Midbrain (tissue), 1 donor: ENCODE results near the gene FAM131A.

ENCODE experiments used
- DNase-seq: peaks from one replicate; lab custom pipeline; 2025; lab: John Stamatoyannopoulos, UW

FAM131A gene

DNA sequence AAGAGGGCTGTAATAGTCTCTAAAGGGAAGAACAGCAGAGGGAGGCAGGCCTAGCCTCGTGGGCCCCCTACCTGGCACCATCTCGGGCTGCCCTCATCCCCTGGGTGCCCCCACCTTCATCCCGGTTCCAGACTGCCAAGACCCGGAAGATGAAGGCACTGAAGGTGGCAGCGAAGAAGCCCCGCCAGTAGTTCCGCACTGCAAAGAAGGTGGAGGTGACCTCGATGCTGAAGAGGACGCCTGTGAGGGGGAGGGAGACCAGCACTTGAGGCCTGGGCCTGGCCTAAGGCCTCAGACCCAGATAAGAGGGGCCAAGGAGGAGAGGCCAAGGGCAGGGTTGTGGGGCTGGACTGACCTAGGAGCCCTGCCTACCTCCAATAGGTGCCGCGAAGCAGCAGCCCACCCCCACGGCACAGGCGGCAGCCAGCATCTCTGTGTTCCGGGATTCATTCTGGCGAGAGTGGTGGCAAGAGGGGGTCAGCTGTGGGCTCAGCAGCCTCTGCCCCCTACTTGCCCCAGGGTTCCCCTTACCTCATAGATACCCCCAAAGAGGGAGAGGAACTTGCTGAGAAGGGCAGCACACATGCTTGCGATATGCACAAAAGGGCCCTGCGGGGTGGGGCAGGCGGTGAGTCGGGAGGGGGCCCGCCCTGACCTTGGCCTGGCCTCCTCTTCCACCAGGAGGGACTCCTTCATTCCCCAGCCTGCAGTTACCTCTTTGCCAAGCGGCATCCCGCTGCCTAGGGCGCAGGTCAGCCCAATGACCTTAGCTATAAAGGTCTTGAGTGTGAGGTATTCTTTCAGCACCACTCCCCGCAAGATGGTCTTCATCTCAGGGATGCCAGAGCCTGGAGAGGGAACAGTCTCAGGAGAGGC is 20.1 kb downstream of the FAM131A start:
- no peak for DNase-seq

DNA sequence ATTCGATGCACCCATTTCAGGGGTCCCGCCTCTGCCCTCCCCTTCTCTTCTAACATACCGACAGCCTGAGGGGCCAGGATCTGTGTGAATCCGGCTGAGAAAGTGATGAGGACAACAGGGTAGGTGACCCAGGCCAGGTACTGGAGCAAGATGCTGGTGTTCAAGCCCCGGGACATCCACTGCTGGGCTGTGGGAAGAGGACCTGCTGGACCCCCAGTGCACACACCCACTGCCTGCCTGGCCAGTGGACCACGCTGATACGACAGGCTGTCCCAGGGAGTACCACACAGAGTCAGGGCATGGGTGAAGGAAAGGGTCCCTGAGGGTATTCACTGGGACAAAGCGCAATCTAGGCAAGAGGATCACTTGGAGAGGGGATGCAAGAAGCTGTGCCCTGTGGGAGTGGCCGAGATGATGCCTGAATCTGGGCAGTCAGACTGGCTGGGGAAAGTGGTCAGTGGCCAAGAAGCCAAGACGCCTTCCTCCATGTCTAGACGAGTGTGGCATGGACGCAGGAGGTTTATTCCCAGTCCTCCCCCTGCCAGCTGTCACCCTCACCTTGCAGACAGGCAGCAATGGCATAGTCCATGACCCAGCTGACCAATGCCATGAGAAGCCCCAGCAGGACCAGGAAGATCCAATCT is 20.8 kb downstream of the FAM131A start:
- DNase-seq, result no peak

DNA sequence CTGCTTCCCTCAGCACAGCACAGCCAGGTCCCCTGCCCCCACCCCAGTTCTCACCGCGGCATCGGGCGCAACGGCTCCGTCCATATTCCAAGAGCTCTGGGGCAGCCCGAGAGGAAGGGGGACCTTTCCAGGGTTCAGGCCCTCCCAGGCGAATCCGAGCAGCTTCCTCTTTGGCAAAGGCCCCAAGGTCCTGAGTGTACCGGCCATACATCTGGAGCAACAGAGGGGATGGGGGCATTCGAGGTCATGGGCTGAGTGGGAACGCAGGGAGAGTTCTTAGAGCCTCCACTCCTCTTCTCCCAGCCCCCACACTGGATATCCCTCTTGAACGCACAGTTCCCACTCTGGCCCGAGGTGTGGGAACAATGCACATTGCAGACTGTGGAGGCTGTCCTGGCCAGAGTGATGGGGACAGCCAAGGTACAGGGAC is 21.5 kb downstream of the FAM131A start:
- DNase-seq, result no peak

DNA sequence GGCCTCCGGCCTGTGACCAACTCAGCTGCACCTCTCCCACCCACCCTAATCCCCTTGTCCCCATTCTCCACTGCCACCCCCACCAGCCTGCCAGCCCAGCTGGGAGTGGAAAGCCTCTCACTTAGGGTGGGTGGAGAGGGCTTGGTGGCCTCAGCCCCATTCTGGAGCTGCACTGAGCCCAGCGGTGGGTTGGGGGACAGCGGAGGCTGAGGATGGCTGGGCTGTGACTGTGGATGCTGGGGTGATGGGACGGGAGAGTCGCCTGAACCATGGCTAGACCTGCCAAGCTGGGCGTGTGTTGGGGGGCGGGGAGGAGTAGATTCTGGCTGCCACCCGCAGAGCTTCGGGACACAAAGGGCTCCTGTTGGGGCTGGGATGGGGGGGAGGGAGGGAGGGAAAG is 22.2 kb downstream of the FAM131A start:
- DNase-seq, result peak; percentile 69

GRCh38 chr3:184360070-184360928 is 22.9 kb downstream of the FAM131A start:
- DNase-seq, result peak; percentile 57

DNA sequence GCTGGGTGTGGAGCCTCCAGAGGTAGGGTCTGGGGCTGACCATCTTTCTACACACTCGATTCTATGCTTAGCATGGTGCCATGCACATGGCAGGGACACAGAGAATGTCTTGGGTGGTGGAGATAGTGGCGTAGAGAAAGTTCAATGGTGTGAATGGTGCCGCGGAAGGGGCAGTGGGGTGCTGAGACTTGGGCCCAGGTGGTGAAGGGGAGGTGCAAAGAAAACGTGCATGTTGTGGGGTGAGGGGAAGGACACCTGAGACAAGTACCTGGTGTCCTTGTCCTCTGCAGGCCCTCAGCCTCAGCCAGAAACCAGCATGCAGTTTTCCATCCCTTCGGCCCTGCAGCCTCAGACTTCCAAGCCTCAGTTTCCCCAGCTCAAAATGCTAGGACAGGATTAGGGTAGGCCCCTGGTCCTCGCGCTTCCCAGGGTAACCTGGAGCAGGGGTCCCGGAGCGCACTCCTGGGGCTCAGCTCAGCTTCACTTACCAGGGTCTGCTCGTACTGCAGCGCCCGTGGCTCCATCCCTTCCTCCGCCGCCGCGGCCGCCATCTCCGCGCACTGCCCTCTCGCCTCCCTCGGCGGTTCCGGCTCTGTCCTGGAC is 23.6 kb downstream of the FAM131A start:
- DNase-seq, result no peak

DNA sequence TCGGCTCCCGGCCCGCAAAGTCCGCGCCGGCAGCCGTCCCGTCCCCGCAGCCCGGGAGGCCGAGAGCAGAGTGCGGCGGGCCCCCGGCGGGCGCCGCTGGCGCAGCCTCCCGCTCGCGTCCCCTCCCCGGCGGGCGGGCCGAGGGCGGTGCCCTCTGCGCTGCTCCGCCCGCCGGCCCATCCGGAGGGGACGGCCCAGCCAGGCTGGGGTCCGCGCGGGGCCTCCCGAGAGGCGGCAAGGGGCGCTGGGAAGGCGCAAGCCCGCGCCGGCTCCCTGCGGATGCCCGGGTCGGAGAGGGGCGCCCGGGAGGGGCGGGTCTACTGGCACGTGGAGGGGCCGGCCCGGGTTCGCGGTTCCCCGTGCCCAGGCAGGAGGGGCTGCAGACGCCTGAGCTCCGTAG is 24.1 kb downstream of the FAM131A start, which contains the start of the genes CLCN2 and POLR2H:
TSS of gene CLCN2 (minus strand) at position 74 of the 400 bp plus-strand sequence. CDS start 126 bp downstream, outside the sequence.
TSS of gene POLR2H (plus strand) at position 179 of the 400 bp plus-strand sequence. CDS start 1,783 bp downstream, outside the sequence.
- DNase-seq, result peak; percentile 81

GRCh38 chr3:184361932-184362667 is 24.7 kb downstream of the FAM131A start:
- peak; percentile 76 for DNase-seq

DNA sequence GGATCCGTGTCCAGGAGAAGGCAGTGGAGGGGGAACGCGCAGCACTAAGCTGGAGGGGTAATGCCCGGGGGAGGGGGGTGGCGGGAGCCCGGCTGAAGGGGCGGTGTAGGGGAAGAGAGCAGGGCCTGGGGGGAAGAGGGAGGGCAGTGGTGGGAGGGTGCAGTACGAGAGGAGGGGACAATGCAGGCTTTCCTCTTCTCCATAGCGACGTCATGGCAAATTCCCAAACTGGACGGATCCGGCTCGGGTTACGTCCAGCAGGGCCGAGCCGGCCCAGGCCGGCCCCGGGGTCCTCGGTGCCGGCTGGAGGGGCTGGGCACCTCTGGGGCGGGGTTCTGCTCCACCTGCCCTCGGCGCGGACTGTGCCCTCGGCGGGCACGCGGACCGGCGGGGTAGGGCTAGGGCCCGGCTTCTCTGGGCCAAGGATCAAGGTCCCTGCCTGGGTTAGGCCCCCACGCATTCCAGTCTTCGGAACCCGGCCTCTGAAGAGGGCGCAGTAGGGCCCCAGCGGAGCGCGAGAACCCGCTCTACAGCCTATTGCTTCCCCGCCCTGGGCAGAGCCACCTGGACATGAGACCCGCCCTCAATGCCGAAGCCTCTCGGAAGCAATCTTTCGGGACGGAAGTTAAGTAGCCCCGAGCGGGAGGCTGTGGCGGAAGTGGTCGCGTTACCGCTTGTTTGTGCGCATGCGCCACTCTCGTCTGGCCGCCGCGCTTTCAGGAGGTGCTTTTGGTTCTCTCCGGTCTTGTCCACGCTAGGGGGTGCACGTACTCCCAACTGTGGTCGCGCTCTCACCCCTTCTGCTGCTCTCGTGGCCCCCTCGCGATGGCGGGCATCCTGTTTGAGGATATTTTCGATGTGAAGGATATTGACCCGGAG is 25.5 kb downstream of the FAM131A start:
- peak; percentile 94 for DNase-seq

- no peak for DNase-seq
Measured at GRCh38 chr3:184366619-184367289, 29.4 kb downstream of the FAM131A start.

- no peak for DNase-seq
Measured at GRCh38 chr3:184368116-184368515, 30.7 kb downstream of the FAM131A start.

DNA sequence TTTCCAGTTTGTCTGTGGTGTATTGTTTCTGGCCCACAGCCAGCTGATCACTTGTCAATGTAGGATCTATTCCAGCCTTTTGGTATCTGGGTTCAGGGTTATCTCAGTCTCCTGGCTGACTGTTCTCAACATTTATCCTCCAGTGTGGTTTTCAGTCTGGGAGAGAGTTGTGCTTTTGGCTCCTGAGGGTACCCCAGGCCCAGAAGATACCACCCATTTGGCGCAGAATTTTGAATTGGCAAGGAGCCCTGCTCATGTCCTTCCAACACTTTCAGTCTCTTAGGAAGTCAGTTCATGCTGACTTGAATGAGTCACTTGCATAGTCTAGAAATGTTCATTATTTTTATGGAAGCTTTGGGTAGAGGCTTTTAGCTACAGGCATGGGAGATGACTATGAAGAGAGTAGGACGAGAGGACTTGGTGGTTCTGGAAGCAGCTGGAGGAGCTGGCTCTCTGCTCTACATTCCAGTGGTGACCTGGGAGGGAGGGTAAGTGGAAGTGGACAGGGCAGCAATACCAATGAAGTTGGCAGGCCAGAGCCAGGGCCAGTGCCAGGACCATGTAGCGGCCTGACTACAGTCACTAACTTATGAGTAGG is 31.3 kb downstream of the FAM131A start:
- peak; percentile 63 for DNase-seq

GRCh38 chr3:184371570-184372018 is 34.2 kb downstream of the FAM131A start:
- peak; percentile 84 for DNase-seq

- DNase-seq, result no peak
Measured at GRCh38 chr3:184372296-184372821, 35.0 kb downstream of the FAM131A start.

DNA sequence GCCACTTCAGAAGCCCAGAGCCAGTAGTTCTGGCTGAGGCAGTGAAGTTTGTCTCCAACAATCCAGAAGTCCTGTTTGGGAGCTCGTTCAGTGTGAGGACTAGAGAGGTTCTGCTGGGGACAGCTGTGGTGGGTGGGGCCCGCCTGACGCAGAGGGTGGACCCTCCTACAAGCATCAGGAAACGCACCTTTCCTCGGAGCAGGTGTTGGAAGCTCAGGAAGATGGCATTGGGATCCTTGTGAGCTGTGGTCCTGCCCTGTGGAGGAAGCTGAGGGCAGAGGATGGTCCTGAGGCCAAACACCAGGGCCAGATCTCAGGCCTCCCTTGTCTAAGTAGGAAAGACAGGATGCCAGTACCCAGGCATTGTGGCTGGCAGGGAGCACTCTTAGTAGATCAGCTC is 35.5 kb downstream of the FAM131A start:
- DNase-seq, result no peak

- no peak for DNase-seq
Measured at GRCh38 chr3:184373422-184373821, 36.0 kb downstream of the FAM131A start.

- DNase-seq, result no peak
Measured at GRCh38 chr3:184375747-184376461, 38.5 kb downstream of the FAM131A start.

DNA sequence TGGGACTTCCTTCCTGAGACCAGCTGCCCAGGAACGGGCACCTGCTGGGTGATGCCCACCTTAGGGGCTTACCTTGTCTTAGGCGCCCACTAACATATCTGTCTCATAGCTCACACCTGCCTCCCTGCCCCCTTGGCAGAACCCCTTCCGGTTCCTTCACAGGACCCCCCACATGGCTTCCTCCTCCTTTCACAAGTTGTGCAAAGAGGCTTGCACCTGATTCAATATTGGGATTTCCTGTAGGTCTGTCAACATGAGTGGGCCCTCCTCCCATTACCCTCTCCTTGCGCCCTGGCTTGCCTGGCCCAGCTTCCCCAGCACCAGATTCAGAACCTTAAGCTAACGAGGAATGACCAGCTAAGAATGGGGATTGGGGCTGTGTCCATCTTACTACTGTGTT is 40.0 kb downstream of the FAM131A start:
- DNase-seq, result no peak
